NOMO-1 treated with DMSO at 0.1 percent for 48 hours (cell line): ENCODE data around the gene IPO13.

ENCODE experiments used
- DNase-seq: peaks from one replicate; lab custom pipeline; 2025; ENCODE audit not compliant: unreplicated experiment; lab: John Stamatoyannopoulos, UW

Gene IPO13

GRCh38 chr1:43985984-43986595 lies 39.3 kb downstream of the IPO13 start:
- DNase-seq: no peak

DNA sequence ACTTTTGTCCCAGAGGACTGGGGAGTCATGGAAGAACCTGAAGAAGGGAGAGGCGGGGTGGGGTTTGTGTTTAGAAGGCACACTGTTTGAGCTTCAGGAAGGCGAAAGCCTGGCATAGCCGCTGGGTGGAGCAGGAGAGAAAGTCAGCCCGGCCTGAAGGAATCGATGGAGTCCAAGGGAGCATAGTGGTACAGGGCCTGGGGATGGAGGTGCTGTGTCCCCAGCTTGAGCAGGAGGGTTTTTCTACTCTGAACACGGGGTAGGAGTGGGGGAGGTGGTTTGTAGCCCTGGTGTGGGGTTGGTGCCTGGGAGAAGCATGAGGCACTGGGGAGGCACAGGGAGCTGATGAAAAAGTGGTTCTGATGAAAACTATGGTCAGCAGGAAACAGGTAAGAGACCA lies 40.0 kb downstream of the IPO13 start:
- no peak for DNase-seq

GRCh38 chr1:43987159-43987902 lies 40.6 kb downstream of the IPO13 start:
- DNase-seq: no peak

DNA sequence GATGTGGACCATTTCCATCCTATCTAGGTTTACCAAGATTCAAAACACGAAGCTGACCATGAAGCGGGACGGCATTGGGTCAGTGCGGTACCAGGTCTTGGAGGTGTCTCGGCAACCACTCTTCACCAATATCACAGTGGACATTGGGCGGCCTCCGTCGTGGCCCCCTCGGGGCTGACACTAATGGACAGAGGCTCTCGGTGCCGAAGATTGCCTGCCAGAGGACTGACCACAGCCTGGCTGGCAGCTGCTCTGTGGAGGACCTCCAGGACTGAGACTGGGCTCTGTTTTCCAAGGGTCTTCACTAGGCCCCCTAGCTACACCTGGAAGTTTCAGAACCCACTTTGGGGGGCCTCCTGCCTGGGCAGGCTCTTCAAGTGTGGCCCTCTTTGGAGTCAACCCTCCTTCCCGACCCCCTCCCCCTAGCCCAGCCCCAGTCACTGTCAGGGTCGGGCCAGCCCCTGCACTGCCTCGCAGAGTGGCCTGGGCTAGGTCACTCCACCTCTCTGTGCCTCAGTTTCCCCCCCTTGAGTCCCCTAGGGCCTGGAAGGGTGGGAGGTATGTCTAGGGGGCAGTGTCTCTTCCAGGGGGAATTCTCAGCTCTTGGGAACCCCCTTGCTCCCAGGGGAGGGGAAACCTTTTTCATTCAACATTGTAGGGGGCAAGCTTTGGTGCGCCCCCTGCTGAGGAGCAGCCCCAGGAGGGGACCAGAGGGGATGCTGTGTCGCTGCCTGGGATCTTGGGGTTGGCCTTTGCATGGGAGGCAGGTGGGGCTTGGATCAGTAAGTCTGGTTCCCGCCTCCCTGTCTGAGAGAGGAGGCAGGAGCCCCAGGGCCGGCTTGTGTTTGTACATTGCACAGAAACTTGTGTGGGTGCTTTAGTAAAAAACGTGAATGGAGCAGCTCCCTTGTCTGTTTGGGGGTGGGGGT lies 43.8 kb downstream of the IPO13 start:
- DNase-seq: no peak

DNA sequence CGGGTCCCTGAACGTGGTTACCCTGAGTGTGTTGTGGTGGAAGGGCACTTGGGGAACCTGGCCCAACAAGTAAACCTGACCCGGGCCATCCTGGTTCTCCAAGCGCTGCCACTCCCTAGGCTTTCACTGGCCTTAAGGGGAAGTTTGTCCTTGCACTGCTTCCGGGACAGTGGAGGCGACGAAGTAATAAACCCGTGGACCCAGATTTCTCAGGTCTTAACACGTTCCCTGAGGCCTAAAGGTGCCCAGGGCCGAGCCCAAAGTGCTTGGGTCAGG lies 44.4 kb downstream of the IPO13 start:
- no peak for DNase-seq

- peak; percentile 88 for DNase-seq
Observed at GRCh38 chr1:43991476-43992231, 44.9 kb downstream of the IPO13 start, which contains the start of gene CCDC24. Gene CCDC24 (plus strand): TSS chr1:43991599. CDS start chr1:43991879, 280 bp downstream.

DNA sequence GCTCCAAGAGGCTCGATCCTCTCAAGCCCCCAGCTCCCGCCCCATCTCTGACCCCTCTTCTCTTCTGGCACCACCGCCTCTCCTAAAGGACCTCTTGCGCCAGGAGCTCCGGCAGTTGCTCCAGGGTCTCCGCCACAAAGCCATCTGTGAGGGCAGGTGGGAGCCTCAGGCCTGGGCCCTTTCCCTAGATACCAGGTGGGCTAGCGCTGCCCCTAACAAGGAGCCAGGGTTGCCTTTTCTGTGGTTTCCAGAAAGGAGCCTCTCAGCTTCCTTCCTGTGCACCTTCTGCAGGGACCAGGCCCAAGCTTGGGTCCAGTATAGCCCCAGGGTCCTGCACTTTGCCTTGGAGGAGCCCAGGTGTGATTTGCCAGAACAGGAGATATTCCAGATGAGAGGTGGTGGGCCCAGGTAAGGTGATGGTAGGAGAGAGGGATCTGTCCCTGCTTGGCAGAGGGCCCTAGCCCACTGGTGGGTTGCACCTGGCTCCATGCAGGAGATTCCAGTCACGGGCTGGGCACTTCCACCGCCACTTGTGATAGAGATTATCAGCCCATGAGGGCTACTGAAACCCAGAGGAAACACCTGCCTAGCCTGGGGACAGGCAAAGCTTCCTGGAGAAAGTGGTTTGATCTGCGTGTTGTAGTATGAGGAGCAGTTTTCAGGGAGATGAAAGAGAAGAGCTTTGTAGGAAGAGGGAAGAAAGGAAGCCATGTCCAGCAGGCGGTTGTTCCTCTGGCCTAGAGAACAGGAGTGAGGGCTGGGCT lies 45.7 kb downstream of the IPO13 start:
- no peak for DNase-seq

GRCh38 chr1:43993206-43993914 lies 46.6 kb downstream of the IPO13 start:
- DNase-seq: no peak

GRCh38 chr1:43994071-43994470 lies 47.3 kb downstream of the IPO13 start:
- DNase-seq: no peak

DNA sequence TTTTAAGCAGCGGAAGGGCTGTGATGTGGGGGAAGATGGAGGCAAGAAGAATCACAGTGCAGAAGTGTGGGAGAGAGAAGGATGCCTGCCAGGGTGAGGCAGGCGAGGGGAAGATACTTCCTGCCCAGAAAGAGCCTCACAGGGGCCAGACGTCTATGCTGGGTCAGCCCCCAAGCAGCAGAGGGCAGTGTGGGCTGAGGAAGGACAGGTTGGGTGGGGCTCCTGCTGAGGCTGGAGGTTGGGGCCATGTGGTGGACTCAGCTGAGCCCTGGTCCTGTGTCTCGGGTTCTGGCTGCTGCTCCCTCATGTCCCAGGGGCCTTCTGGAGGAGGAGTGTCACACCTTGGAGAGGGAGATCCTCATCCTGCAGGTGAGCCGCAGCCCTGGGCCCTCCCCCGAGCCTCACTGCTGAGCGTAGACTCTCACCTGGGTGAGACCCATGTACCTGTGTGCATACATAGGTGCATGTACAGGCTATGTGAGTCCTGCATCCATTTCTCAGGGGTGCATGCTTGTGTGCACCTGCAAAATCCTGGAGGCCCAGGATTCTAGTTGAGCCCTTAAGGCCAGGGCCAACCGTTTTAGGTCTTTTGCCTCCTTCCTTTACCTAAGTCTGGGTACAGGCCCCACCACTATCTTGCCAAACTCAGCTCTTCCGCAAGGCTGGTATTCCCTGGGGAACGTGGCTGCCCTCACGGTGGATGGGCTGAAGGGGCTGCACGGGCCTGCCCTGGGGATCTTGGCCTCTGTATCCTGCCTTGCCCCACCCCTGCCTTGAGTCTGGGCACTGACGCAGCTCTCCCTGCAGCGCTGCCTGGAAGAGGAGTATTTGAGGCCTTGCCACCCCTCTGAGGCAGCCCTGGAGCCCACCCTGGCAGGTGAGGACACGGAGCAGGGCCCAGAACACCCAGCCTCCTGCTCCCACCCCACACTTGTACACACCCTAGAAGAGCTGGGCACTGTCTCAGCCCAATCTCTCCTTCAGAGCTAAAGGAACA lies 48.3 kb downstream of the IPO13 start:
- peak; percentile 53 for DNase-seq

- no peak for DNase-seq
Observed at GRCh38 chr1:43995984-43996732, 49.4 kb downstream of the IPO13 start.

DNA sequence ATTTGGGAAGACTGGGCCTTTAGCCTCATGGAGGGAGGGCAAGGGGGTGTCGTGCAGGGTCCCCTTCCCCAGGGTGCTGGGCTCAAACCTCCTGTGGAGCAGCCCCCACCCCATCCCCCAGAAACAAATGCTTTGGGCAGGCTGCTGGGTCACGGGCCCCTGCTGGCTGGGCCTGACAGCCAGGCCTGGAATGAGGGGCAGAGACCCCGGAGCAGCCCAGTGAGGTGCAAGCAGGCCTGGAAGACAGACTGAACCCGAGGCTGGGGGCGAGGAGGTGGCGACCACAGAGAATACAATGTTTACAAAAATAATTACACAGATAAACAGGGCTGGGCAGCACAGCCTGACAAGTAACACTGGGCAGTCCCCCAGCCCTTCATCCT lies 50.0 kb downstream of the IPO13 start:
- no peak for DNase-seq

DNA sequence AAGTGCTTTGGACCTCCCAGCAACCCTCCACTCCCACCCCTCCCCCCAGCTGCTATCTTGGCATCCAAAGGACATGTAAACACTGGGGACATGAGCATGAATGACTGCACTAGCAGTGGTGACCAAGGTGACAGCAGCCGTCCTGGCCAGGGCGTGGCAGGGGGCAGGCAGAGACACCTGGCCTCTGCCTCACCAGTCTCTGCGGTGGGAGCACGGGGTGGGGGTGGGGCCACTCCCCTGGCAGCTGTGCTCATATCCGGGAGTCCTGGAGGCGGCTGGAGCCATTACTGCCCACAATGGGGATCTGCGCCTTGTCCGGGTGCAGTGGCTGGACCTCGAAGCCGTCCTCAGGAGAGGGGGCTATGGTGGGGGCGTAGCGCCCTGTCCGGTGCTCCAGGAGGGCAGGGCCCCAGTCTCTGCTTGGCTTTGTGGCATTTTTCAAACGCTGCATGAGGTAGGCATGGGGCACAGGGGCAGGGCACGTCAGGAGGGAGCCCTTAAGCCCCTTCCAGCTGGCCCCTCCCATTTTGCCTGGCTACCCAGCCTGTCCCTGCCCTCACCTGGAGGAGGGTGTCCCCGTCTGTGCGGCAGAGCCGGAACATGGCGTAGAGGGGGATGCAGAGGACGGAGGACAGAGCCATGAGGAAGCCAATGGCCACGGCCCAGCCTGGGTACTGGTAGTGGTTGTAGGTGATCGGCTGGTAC lies 50.7 kb downstream of the IPO13 start:
- no peak for DNase-seq

DNA sequence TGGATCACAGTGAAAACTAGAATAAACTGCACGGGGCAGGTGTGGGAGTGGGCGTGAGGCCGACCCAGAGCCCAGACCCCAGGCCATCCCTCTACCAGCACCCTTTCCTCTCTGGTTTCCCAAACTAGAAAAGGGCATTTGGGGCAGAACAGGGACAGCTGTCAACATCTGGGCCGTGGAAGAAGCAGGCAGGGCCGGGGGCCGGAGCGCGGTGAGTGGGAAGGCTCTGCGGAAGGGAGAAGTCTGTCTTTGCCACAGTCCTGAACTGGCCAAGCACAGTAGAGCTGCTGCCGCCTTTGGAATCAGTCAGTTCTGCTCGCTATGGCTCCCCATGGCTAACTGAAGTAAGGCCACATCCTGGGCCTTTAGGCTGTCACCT lies 51.2 kb downstream of the IPO13 start:
- DNase-seq: no peak

DNA sequence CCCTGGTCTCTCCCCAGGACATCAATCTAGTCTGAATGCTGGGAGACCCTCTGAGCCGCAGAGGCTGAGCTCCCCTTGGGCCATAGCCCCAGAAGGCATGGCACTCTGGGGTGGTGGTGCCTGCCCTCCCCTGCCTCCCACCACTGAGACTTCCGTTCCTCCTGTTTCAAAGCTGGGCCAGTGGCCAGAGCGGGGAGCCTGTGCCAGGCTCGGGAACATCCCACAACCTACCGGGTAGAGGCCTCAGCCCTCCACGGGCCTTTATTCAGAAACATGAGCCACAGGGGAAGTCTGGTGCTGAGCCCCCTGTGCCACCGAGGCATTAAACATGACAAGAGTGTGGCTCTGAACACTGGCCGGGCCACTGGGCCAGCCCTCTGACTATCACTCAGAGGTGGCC lies 52.7 kb downstream of the IPO13 start:
- no peak for DNase-seq

DNA sequence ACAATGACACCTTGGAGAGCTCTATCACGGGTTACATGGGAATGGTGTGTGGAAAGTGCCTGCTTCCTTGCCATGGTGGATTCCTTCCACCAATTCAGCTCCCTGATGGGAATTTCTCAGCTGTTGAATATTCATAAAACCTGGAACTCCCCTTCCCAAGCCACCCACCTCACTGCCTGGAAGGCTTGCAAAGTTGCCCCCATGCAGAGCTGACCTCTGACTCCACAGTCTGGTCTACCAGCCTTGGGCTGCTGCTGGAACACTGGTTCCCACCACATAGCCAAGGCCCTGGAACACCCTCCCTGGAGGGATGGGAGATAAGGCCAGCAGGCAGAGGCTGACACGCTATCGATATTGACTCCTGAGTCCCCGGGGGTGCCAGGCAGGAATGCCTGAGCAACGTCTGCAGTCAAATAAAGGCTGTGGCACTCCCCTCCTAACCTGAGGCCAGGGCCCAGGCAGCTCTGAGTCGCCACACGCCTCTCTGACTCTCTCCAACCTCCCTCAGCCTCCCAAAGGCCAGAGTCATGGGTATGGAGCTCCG lies 53.4 kb downstream of the IPO13 start:
- no peak for DNase-seq

DNA sequence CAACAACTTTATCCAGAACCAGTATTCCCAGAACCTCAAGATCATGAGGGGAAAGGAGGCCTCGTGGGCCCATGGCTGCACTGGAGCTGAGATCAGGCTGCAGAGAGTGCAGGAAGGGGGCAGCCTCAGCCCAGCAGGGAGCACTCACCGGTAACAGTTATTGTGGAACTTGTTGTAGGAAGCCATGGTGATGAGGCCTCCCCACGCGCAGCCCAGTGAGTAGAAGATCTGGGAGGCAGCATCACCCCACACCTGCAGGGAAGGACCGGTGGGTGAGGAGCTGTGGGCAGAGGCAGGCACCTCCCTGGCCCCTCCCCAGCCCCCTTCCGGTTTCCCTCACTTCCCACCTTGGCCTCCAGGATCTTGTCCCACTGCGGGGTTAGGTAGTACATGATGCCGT lies 55.4 kb downstream of the IPO13 start:
- no peak for DNase-seq
